Caki2 (cell line): ENCODE measurements around the gene ASPRV1. TPM values are rescaled to one million over a fixed set of nuclear protein-coding genes. Genes with fewer than 3 reads are reported as not detected.
"Not testable (repeated sequence)": the region's sequence is repeated elsewhere in the genome, so short reads cannot be mapped to it uniquely, and the experiment has no call there.

Source experiments
- DNase-seq: peaks from one replicate; pipeline ENCODE4 v3.0.0-alpha.2; 2015; ENCODE audit warnings: low read depth
- in situ Hi-C: cut with HindIII; loops from 2 replicates; pipeline ENCODE4 v1.10.0; 2016; ENCODE audit warnings: low sequenced_read_pairs, low pct_unique_long_range_greater_than_20kb, mixed read lengths
- total RNA-seq: library from RNA; depleted of rRNA; stranded (reverse); fragments of >200 nt; shearing (Covaris generic); gene quantifications from 2 replicates; pipeline ENCODE4 v1.2.3, GENCODE V29; 2014; ENCODE audit warnings: low replicate concordance

Gene ASPRV1
- total RNA-seq, 1 experiment from 2014 or later: 0.81 TPM

DNA sequence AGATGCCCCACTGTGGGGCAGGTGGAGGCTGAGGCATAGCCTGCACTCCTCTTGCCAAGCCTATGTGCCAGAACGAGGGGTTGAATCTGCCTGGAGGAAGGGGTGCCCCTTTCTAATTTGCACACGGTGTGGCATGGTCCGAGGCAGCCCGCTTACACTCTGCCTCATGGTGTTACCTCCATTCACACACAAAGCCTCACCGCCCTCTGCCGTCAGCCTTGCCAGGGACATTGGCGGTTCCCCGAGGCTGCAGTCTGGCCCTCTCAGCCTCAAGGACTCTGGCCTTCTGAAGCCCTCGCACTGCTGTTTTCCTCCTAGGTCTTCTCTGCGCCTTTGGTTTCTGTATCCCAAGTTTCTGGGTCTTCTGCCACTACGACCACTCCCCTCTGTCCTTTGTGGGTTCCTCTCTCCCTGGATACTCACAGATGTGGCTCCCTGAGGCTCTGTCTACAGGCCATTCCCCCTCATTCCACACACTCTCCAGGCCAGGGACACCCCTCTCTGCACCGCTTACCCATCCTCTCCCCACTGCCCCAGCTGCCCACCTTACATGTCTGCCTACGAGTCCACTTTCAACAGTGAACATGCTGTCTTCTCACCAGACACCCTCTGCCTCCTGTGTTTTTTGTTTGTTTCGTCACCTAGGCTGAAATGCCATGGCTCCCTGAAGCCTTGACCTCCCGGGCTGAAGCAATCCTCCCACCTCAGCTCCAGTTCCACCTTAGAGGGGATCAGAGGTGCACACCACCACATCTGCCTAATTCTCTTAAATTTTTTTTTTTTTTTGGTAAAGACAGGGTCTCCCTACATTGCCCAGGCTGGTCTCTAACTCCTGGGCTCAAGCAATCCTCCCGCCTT lies 7.9 kb upstream of the ASPRV1 start:
- DNase-seq: no peak
- in situ Hi-C loops: no loop called here

DNA sequence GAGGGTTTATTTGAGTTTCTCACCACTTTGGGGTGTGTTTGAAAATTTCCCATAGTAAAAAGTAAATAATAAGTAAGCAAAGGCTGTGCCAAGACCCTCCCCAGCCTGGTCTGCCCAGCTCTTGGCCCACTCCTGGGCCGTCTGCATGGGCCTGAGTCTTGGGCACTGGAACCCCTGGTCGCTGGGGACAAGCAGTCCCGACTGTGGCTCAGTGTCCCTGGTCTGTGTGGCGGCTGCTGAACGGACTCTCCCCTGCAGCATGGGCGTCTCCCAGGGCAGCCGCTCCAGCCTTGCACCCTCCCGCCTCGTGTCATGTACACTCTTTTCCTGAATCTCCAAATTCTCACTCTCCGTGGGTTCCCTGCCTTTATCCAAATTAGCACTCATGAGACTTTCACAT lies 7.2 kb upstream of the ASPRV1 start:
- in situ Hi-C loops: no loop called here
- no peak for DNase-seq

DNA sequence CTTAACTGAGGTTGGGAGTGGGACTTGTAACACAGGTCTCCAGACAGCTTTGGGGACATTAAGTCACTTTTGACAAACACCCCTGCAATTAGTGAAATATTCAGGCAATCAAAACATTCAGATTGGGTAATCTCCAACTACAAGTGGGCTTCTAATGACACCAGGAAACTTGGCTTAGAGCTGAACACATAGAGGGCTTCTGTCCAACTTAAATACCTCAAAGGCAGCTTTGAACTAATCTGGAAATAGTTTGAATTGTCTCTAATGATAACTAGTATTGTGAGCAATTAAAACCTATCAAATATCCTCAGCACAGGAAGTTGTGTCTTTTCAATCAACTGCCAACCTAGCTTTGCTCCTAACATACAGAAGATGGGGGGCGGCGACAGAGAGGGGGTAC lies 5.1 kb upstream of the ASPRV1 start:
- no peak for DNase-seq
- in situ Hi-C loops: no loop called here

DNA sequence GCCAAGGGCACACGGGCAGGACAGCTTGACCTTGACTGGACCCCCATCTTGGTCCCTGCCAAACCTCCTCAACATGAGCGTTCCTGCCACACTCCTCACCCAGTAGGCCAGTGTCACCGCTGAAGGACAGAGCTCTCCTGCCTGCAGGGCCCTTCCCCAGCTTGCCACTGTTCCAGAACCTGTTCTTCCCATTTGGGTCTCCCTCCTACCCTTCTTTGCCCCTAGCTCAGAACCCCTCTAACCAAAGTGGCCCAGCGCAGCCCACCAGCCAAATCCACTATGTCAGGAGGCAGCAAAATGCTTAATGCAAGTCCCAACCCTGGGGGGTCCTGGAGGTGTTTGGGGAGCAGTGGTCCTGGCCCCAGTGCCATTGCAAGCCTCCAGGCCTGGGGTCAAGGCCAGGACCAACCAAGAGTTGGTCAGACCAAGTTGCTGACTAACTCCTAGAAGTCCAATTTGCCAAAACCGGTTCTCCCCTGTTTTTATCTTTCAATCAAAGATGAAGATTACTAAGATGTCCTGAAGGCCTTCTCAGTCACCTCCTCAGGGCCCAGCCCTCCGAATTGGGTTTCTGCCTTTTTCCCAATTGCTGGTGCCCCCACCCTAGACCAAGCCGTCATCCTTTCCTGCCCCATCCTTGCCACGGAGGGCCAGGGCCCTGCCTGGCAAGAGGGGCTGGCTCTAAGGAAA lies 4.5 kb upstream of the ASPRV1 start:
- DNase-seq: no peak

DNA sequence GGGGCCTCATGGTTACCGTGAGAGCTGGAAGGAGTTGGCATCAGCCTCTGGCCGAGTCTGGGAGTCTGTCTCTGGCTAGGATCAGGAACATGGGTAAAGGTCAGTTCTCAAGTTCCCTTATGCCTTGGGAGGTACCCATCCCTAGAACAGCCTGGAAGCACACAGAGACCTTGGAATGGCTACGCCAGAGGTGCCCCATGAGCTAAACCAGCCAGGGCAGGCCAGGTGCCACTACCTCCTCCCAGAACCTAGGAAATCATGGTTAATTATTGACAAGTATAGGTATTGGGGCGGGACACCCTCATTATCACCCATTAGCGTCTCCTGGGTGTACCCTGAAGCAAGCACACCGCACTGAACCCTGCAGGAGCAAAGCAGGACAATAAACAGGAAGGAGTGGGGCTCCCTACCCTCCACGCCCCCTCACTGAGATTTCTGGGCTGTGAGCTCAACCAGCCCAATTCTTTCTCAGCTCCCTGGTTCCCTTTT lies 3.0 kb upstream of the ASPRV1 start:
- no peak for DNase-seq
- in situ Hi-C loops: no loop called here

More for the DNA sequence above, 4.5 kb upstream of the ASPRV1 start:
- in situ Hi-C loops: no loop called here

DNA sequence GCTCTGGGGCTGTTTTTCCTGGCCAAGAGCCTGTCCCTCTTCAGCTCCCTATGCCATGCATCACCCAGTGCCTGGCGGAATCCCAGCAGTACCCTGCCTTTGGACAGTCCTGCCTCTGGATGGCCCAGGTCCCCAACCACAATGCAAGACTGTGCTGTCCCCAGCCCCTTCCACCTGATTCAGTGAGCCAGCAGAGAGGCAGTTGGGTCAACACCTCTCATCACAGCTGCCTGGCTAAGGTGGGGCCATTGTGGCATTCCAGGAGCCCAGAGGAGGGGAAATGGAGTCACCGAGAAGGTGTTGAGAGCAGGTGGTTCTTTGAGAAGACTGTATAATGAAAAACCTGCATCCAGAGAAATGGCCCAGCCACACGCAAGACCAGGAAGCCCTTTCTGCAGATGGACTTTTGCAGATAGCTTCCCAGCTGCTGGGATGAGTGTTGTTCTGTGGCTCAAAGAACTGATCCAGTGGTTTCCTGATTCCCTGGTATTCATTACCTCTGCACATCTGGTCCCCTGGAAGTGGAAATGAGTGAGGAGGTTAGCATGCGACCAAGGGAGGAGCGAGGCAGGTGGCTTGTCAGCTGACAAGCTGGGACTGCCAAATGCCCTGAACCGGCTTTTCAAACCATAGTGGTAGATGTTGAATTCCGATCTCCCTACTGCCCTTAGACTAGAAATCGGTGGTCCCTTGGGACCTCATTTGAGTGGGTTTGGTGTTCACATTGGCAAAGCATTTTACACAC lies 1.7 kb upstream of the ASPRV1 start:
- in situ Hi-C loops: no loop called here
- no peak for DNase-seq

DNA sequence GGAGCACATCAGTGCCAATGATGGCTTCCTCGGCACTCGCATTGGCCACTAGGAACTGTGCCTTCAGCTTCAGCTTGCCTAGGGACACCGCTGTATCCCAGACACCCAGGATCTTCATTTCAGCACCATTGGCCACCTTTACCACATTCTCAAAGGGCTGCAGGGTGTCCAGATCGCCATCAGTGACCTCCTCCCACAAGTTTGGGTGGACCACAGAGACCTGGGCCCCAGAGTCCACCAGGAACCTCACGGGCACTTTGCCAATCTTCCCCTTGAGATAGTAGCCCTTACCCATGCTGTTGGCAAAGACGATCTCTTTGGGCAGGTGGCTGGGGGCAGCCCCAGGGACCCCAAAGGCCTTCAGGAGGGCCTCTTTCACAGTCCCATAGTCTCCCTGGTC lies 610 bp downstream of the ASPRV1 start:
- no peak for DNase-seq
- in situ Hi-C loops: no loop called here

DNA sequence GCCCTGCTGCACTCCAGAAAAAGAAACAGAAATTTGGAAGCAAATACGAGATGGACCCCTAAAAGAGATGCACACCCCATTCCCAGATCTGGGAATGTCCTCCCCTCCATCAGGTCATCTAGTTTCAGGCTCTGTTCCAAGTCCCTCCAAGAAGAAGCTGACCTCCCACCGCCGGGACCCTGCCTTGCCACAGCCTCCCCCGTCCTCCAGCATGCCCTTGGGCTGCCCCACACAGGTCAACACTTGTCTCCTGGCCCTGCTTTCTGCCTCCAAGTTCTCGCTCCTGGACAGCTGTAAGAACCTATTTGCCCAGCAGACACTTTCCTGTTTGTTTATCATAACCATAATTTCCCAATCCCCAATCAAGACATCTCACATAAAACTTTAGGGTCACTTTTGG lies 2.0 kb downstream of the ASPRV1 start:
- no peak for DNase-seq
- in situ Hi-C loops: no loop called here

DNA sequence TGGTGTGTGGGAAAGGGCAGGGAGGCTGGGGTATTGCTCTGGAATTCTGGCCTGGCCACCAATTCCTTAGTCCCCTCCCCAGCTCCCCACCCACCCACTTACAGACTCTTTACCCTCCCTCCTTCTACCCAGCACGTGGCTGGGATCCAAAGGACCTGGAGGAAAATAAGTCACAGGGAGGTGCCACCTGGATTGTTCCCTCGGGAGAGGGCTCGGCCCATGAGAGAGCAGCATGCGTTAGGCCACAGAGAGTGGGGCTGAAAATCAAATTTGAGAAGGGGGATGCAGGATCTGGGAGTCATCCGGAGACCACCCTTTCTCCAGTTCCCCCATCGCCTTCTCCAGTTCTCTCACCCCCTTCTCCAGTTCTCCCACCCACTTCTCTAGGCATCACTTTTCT lies 3.0 kb downstream of the ASPRV1 start:
- in situ Hi-C loops: no loop called here
- DNase-seq: no peak

DNA sequence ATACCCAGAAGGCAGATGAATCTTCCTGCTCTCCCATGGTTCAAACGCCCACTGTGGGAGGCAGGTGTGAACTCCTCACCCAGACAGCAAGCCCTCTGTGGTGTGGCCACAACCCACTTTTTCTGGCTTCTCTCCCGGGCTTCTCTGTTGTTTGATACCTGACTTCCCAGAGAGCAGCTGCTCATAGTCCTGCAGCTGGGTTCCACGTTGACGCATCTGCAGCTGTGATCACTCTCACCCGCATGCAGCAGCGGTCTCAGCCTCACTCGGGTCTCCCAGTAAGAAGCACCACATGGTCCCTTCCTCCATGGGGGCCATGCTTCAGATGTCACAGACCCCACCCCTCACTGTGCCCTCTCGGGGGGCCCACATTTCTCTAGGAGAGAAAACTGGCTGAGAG lies 3.5 kb downstream of the ASPRV1 start:
- no peak for DNase-seq
- in situ Hi-C loops: no loop called here

DNA sequence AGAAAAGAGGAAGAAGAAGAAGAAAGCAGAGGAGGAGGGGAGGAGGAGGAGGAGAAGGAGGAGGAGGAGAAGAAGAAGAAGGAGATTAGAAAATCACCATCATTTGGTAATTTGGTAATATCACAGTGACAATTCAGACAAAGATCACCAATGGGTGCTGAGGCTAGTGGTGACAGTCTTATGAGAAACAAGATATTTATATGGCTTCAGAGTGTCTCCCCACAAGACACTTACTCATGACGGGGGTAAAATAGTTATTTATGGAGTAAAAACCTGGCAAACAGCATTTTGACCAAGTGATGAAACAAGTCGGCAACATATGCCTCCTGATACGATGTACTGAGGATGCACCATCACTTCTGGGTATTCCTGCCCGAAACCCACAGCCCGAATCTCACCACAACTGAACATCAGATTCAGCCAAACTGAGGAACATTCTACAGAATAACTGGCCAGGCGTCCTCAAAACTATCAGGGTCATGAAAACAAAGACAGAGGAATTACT lies 4.9 kb downstream of the ASPRV1 start:
- DNase-seq: no peak
- in situ Hi-C loops: no loop called here

DNA sequence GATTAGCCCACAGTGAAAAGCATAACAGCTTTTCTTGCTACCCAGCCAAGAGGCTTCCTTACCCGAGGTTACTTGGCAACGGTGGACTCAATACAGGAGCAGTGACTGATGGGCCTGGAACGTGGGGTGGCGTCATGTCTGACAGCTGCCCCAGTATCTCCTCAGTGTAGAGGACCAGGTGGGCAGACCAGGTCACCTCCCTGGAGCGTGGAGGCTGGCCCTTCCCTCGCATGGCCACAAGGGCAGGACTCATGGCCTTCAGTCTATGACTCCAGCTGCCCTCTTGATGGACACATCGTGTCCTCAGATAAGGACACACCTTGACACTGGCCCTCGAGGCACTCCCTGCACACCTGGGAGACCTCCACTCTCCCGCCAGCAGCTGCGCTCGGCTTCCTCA lies 6.4 kb downstream of the ASPRV1 start:
- DNase-seq: no peak
- in situ Hi-C loops: no loop called here

DNA sequence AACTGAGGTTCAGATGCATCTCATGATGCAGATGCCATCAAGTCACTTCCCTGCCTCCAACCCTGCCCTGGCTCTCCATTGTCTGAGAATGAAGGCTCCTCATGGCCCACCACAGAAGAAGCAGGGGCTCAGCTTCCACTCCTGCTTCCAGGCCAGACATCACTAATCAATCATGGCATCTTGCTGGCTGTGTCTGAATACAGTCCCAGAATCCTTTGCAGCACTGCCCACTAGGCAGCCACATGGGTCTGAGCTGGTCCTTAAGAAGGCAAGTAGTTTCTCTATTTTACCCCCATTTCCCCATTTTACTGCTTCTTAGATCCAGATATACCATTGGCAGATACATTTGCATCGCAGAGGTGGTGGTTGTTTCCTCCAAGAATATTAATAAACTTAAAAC lies 7.3 kb downstream of the ASPRV1 start:
- DNase-seq: no peak
- in situ Hi-C loops: no loop called here

DNA sequence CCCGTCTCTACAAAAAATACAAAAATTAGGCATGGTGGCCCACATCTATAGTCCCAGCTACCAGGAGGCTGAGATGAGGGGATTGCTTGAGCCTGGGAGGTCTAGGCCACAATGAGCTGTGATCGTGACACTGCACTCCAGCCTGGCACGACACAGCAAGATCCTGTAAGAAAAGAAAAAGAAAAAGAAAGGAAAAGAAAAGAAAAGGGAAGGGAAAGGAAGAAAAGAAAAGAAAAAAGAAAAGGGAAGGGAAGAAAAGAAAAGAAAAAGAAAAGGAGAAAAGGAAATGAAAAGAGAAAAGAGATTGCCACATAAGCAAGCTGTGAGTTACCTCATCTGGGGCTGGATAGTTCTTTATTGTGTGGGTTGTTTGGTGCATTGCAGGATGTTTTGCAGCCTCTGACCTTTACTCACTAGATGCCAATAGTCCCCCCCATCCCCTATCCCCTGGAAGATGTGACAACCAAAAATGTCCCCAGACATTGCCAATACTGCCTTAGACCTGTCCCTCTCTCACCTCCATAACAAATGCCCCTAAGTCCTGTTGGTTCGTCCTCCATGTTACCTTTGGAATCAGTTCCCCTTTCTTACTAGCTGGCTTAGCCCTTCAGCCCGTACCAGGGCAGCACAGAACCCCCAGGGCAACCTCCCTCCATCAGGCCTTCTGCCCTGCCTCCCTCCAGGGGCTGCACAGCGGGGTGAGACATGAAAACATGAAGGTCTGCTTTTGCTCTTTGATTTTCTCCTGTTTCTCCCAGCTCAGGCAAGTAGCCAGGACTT lies 8.9 kb downstream of the ASPRV1 start:
- DNase-seq: no peak
- in situ Hi-C loops: no loop called here

DNA sequence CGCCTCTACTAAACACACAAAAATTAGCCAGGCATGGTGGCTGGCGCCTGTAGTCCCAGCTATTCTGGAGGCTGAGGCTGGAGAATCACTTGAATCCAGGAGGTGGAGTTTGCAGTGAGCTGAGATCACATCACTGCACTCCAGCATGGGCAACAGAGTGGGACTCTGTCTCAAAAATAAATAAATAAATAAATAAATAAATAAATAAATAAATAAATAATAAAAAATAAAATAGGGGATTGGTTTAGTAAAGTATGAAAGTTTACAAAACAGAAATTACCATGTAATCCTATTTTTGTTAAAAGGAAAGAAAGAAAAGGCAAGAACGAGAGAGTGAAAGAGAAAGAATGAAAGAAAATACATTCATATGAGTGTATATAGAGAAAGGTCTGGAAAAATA lies 10.8 kb downstream of the ASPRV1 start:
- DNase-seq, in situ Hi-C loops: not testable (repeated sequence)

DNA sequence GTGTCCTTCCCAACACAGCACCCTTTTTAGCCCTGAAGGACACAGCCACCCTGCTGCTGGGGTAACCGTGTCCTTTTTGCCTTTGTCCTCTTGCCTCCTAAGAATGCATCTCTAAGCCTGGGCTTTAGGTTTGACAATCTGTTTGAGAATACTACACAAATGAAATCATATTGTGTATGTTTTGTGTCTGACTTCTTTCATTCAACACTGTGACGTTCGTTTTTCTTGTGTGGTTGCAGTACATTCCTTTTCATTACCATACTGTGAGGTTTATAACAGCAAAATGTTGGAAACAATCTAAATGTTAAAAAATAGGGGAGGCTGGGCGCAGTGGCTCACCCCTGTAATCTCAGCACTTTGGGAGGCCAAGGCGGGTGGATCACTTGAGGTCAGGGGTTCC lies 11.2 kb downstream of the ASPRV1 start:
- in situ Hi-C loops: no loop called here
- DNase-seq: no peak

DNA sequence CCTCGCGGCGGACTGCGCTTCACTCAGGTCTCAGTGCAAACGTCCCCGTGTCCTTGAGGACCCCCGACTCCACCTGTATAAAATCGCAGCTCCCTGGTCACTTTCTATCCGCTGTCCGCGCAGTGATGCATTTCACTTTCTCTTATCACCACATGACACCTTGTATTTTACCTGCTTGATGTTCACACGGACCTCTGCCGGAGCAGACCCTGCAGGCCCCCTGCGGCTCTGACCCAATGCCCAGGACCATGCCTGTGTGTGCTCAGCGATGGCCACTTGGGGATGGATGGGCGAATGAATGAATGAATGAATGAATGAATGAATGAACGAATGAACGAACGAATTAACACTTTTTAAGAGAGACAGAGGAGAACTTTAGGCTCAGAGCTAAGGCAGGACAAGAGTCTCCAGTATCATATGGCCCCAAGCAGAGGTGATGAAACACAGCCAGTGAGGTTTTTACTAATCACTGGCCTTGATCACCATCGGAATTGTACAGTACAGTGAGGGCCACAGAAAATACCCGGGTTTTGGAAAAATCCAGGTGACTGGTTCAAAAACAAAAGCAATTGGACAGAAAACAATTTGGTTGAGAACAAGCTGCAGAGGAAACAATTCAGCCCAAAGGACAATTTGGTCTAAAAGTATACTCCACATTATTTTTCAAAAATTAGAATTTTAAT lies 12.3 kb downstream of the ASPRV1 start:
- in situ Hi-C loops: no loop called here
- DNase-seq: no peak
